GM19372 (cell line): Measurements from ENCODE around the gene TMEM129.

ENCODE experiments used
- ATAC-seq: cut with Tn5 transposase; IDR thresholded peaks from one replicate; pipeline ENCODE4 v1.9.1; 2021; ENCODE audit warnings: mild to moderate bottlenecking, low read depth, moderate library complexity; ENCODE audit not compliant: unreplicated experiment

Gene TMEM129

GRCh38 chr4:1722551-1723118 lies 1.5 kb upstream of the TMEM129 start:
- no peak for ATAC-seq

- no peak for ATAC-seq
Observed at GRCh38 chr4:1721666-1722550, 785 bp upstream of the TMEM129 start.

- ATAC-seq: peak; percentile 12
Observed at GRCh38 chr4:1720163-1720983, 750 bp downstream of the TMEM129 start.

DNA sequence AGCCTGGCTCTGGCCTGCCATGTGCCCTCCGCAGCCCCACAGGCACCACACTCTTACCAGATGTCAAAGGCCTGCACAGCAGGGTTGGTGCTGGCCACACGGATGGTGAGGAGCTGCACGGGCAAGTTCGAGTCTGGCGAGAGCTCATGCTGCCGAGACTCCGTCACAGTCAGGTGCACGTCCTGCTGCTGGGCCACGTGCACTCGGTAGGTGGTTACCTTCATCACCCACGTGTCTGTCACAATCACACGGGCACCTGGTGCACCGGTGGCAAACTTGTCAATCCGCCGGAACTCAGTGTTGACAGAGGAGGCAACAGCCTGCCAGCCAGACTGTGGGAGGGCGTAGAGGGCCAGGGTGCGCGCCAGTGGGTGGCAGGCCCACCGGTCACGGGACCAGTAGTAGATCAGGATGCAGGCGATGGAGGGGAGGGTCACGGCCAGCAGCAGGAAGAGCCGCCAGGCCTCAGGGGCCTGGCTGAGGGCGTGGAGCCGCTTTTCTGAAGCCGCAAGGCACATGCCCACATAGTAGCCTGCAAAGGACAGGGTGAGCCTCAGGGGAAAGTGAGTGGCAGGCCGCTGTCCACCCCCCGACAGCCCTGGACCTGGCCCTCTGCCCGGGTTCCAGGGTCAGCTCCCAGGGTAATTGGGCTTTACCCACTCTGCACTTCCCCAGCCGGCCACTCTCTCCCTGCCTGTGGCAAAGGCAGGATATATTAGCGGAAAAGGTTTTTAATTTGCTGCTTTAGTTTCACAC lies 2.9 kb downstream of the TMEM129 start:
- ATAC-seq: no peak

DNA sequence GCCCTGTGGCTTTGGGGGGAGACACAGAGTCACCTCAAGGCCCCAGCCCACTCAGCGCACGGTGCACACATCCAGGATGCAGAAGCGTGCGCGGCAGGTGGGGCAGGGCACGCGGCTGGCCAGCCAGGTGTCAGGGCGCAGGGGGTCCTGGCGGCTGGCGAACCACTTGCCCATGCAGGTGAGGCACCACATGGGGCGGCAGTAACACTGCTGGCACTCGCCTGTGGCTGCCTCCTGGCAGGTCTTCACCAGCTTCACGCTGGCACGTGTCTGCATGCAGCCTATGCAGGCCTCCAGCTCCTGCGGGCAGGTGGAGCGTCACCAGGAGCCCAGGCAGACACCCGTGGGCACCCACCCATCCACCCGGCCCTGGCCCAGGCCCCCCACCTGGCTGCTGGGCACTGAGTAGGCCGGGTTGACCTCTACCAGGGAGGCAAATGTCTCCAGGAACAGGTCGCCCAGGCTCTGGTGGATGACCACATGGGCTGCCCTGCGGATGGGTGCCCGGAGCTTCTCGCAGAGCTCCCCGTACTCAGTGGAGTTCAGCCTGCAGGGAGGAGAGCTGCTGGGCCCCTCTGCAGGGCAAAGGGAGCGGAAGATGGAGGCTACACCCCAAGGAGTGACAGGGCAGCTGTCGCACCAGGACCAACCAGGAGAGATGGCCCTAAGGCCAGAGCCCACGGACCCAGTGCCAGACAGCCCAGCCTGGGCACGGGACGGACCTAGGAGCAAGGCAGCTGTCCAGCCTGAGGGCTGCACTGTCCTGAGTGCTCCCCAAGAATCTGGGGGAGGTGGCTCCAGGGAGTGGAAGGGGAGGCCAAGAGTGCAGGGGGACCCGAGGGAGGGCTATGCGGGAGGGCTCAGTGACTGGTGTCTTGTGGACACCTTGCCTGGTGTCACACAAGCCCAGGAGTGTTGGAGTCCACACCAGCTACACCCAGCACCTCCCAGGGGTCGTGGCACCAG lies 3.7 kb downstream of the TMEM129 start:
- no peak for ATAC-seq

DNA sequence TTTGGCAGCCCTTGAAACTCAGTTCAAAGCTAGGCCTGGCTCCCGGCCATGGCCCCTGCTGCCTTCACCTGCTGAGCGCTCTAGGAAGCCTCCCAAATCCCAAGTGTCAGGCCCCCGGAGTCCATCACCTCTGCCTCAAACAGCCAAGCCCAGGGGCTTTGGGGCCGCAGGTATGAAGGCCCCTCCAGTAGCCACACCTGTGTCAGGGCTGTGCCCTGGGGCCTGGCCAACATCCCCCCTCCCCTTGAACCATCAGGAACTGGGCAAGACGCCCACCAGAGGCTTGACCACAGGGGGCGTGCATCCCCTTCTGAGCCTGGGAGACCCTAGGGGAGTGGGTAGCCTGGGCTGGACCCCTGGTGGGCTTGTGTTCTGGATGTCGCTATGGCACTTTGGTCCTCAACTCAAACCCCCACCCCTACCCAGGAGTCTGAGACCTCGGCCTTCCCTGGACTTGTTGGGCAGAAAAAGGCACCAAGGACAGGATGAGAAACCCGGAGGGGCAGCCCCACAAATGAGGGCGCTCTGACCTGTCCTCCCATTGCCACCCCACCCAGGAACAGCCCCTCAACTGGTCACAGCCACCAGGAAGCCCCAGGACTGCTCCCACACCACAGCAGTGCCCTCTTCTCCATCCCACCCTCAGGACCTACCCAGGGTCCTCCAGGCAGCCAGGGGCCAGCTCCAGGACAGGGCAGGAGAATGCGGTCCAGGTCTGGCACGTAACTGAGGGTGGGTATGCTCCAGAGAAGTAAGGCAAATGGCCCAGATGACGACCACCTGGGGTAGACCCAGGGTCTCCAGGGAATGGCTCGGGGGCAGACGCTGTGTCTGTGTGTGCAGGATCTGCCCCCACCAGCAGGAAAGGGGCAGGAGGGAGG lies 4.8 kb downstream of the TMEM129 start:
- ATAC-seq: no peak

GRCh38 chr4:1715002-1715758 lies 5.9 kb downstream of the TMEM129 start:
- no peak for ATAC-seq

- no peak for ATAC-seq
Observed at GRCh38 chr4:1714303-1715001, 6.7 kb downstream of the TMEM129 start.

GRCh38 chr4:1713003-1713851 lies 7.9 kb downstream of the TMEM129 start:
- ATAC-seq: no peak

- ATAC-seq: peak; percentile 75
Observed at GRCh38 chr4:1712216-1713002, 8.7 kb downstream of the TMEM129 start, which contains the start of gene SLBP. SLBP (minus strand) TSS chr4:1712319; CDS start chr4:1712188, 131 bp downstream.

GRCh38 chr4:1711571-1712215 lies 9.4 kb downstream of the TMEM129 start:
- peak; percentile 3 for ATAC-seq

DNA sequence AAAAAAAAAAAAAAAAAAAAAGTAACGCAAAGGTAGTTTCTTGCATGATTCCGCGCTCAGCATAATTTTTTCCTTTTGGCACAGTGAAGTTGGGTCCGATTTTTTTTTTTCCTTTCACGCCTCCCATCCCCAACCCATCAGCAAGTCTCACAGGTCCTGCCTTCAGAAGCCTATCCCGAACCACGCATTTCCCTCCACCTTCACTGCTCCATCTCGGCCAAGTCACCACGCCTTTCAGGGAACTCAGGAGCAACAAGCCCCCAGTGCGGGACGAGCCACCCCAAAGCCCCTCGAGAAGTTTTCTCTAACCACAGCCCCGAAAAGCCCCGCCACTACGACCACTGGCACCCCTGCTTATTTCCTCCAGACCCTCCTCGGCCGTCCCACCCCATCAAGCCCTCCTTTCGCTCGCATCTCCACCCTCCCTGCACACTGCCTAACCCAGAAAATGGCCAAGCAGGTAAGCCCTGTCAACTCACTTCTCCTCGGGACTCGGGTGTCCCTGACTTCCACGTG lies 10.0 kb downstream of the TMEM129 start:
- no peak for ATAC-seq

DNA sequence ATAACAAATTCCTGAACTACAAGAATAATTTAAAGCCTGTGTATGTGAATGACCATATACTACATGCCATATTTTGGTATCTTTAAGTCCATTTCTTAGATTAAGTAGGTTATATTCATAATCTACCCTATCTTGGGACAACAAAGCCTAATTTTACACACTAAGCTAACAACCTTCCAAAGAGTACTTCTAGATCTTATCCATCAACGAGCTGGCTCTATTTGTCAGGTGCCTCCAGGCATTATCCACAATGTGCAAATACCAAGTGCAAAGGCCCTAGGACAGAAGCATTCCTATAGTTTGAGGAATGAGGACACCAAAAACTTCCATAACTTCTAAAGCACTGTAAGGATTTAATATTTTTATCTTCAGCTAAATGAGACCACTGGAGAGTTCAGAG lies 12.5 kb downstream of the TMEM129 start:
- ATAC-seq: no peak

GRCh38 chr4:1706358-1706757 lies 14.8 kb downstream of the TMEM129 start:
- no peak for ATAC-seq

DNA sequence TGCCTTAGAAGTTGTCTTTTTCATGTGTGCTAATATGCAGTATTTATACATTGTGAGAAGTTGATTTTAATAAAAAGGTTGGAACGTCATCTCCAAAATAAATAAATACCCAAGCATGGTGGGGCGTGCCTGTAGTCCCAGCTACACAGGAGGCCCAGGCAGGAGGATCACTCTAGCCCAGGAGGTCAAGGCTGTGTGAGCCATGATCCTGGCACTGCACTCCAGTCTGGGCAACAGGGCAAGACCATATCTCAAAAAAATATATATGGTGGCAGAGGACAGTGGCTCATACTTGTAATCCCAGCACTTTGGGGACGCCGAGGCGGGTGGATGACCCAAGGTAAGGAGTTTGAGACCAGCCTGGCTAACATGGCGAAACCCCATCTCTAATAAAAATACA lies 15.4 kb downstream of the TMEM129 start:
- no peak for ATAC-seq
